GM20431 (cell line): ENCODE measurements around the gene CENPP.

Experiments
- in situ Hi-C: fragments of 300-500 bp; cut with MseI, MboI; formaldehyde crosslinking; loops from one replicate; pipeline ENCODE4 v1.15.0; 2020; ENCODE audit warnings: low sequenced_read_pairs; ENCODE audit not compliant: unreplicated experiment

CENPP gene

DNA sequence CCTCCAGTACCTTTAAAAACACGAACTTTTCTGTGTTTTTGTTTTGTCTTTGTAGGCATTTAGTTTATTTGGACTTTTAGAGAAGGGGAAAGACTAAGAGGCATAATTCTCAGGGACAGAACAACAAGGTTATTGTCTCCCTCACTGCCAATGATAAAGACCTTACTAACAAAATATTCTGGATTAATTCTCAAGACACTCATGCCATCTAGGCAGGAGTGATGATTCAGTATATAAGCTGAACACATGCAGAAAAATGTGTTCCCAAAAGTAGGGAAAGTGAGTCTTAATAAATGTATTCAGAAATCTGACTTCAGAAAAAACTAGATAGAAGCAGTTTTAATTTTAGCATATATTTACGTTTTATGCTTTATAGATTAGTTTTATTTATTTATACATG, 173.9 kb downstream of the CENPP start:
- in situ Hi-C loops = no loop called here

DNA sequence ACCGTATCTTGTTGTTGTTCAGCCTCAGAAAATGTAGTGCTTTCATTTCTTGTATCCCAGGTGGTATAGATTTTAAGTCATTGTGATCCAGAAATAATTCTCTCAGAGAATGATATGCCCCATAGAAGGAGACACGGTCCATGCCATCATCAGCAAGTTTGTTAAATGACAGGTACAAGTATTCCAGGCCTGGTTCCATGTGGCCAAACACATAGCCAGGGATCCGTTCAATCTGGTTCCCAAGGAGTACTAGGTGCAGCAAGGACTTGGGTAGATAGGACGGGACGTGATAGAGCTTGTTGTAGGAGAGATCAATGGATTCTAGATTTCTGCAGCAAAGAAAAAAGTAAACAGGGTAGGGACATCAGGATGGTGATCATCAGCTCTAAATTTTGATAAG, 175.0 kb downstream of the CENPP start:
- in situ Hi-C loops = no loop called here

DNA sequence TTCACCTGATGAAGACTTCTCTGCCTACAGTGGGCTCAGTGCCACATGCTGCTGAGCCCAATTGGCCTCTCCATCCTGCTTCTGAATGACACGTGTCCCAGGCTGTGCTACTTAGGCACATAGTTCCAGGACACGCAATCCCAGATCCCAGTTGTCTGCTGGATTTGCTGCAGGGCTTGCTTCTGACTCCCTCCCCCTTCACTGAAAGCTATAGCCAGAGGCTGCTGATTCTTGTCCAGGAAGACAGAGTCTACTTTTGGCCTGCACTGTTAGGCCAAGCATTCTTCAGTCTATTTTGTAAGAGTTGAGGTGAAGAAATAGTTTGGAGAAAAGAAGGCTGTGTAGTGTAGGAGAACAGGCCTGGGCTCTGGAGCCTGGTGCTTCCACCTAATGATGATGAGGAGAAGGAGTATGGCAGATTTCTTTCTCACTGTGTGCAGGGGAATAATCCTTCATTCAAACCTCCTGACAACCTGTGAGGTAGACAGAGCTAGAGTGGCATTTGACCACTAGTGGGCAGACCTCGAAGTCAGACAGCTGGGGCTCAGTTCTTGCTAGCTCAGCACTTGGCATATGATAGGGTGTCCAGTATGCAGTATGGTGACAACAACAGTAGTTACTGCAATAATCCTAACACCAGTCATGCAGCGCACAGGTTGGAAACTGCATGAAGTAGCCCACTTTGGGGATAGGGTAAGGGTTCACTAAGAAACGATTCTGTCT, 176.1 kb downstream of the CENPP start:
- in situ Hi-C loops = no loop called here

DNA sequence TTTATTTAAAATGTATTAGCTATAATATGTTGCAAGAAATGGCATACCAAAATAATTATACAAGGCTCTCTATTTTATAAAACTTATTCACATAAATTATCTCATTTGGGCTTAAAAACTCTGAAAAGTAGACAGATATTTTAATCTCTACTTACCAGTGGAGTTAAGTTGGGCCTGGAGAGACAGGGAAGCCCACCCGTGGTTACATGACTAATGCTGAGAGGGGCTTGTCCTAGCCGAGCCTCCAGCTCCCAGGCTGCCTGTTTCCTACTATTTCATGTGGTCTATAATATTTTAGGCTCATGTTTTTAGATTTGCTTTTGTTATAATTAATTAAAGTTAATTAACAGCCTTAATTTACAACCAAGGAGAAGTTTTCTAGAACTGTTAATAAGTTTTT, 177.4 kb downstream of the CENPP start:
- in situ Hi-C loops = no loop called here

DNA sequence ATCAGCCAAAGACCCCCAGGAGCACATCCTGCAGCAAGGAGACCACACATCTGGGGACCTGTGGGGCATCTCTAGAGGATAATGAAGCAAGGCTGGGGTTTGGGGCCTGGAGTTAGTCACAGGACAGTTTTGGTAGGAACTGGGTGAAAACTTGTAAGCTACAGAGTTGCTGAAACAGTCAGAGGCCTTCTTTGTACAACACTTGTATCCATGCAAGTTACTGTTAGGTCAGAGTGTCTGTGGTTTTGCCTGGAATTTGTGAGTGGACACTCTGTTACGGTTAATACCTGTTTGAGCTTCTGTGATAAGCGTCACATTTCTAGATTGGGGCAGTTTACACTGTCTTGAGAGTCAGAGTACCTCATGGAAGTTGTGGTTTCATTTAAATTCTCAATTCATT, 179.1 kb downstream of the CENPP start:
- in situ Hi-C loops = no loop called here

GRCh38 chr9:92506184-92506857, 180.6 kb downstream of the CENPP start:
- in situ Hi-C loops = no loop called here

- in situ Hi-C loops = no loop called here
These were observed 181.3 kb downstream of the CENPP start for GRCh38 chr9:92507005-92507404.

DNA sequence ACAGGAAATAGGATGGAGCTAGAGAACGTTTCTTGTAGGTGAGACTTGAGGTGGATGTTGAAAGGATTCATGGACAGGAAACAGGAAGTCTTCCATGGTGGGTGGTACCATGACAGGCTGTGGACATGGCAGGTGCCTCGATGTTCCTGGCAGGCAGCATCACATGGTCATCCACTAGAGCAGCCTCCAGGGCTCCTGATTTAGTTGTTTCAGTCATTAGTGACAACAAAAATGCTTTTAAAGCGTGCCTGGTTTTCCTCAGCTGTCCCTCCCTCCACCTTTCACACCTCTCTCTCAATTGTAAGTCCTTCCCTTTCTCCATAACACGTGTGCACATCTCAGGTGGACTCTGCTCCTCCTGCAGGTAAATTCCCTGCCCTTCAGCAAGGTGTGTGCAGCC, 181.7 kb downstream of the CENPP start:
- in situ Hi-C loops = no loop called here

DNA sequence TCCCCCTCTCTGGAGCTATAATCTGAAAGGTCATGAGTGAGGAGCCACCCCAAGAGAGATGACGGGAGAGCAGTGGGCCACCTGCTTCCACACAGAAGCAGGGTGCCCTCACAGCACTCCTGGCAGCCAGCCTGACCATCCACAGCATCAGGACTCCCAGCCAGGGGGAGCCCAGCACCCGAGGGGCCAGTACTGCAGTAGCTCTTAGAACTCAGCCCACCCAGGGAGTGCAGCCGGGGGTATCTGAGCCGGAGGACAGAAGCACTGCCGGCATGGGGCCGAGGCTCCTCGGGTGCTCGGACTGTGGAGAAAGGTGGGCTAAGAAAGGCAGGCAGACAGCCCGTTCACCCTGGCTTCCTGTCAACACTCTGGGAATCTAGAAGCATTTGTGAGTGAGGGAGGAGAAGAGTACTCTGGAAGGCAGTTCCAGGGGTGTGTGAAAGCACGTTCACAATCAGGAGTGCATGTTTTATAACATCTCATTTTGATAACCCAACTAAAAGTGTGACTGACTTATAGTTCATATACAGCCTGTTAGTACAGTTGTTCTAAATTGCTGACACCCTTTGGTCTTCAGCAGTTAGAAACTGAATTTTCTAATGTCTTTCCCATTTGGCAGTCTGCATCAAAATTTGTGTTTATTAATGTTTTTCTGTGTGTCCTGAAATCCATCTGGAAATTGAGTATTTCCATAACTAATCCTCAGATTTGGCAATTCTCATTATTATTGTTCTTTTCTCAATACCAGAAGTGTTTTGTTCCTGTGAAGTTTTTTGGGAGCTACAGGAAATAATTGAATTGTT, 182.5 kb downstream of the CENPP start:
- in situ Hi-C loops = no loop called here

GRCh38 chr9:92509050-92509449, 183.3 kb downstream of the CENPP start:
- in situ Hi-C loops = no loop called here

DNA sequence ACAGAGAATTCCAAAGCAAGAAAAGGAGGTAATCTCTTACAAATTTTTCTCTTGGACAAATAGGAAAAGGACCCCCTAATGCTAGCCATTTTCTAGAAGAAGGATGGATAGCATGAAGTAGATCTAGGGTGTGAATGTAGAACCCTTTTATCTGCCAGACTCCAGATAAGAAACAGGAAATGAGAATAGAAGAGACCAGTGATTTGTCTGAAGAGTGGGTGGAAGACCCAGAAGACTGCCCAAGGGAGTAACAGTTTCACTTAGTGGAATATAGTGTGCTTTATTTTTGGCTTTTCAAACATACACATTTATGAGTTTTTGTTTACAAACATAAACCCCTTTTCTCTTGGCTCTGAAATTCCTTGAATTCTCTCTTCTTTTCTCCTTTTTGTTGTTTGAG, 185.0 kb downstream of the CENPP start:
- in situ Hi-C loops = no loop called here

DNA sequence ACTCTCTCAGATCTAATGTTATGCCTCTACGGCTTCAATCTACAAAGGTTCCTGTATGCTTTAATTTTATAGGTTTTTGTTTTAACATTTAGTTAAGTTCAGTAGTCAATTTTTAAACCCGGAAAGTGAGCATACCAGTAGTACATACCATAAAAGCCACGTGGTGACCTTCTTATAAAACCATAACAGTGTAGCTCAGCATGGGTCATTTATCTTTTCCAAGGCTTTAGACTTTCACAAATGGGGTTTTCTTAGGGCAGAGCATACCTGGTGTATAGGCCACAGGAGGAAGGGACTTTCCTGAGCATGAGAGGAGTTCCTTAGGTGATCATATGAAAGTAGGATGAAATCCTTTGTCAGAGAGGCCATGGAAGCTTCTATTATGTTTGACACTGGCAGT, 186.9 kb downstream of the CENPP start:
- in situ Hi-C loops = no loop called here

DNA sequence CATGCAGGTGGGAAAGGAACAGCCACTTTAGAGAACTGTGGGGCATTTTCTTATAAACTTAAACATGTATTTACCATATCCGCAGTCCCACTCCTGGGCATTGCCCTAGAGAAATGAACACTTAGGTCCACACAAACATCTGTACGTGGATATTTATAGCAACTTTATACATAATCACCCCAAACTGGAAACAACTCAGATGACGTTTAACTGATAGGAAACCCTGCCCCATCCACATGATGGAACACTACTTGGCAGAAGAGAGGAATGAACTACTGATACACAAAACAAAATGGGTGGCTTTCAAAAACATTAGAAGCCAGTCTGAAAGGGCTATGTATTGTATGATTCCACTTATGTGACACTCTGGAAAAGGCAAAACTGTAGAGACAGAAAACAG, 187.6 kb downstream of the CENPP start:
- in situ Hi-C loops = no loop called here

GRCh38 chr9:92514635-92515034, 188.9 kb downstream of the CENPP start:
- in situ Hi-C loops = no loop called here

GRCh38 chr9:92516521-92516920, 190.8 kb downstream of the CENPP start:
- in situ Hi-C loops = no loop called here

DNA sequence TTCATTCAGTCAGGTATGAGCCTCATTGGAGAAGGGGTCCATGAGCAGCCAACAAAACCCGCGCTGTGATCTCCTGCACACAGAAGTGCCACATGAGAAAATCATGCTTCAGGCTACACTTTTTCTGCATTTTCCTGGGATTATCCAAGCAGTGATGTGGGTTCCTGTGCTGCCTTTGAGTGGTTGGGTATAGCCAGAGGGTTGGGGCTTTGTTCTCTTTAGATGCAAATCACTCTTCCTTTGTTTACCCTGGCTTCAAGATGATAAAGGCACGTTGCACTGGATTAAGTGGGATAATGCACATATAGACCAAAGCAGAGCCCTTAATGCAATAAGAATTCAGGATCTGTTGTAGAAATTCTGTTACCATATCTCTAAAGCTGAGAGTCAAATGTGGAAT, 191.3 kb downstream of the CENPP start:
- in situ Hi-C loops = no loop called here

GRCh38 chr9:92518199-92518598, 192.4 kb downstream of the CENPP start:
- in situ Hi-C loops = no loop called here

- in situ Hi-C loops = no loop called here
These were observed 195.1 kb downstream of the CENPP start for GRCh38 chr9:92520837-92521236.

DNA sequence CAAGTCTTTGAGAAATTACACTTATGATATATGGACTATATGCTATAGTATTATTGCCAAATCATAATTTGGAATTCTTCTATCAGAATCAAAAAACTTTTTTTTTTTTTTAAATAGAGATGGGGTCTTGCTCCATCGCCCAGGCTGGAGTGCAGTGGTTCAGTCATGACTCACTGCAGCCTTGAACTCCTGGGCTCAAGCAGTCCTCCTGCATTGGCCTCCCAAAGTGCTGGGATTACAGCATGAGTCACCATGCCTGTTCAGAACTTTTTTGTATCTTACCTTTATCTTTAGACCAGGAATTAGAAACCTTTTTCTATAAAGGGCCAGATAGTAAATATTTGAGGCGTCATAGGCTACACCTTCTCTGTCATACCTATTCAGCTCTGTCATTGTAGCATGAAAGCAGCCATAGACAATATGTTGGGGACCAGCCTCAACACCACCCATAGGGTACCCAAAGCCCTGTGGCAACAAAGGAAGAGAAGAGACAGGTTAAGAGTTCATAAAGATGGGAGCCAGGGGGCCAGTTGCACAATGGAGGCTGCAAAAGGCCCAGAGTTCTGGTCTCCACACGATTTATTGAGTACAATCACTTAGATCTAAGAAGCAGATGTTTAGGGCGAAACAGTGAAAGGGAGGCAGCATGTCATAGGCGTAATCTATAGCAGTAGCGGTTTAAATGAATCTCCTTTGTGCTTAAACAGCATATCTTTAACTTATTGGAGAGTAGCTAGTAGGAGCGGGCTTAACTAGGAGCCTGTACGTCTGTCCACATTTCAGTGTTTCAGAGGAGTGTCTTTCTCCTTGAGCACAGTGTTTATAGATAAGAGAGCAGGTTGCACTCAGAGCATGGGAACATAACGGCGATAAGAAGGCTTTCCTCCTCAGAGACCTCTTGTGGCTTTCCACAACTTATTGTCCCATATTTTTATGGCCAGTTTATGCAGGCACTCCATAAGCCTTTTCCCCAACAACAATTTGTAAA, 197.5 kb downstream of the CENPP start:
- in situ Hi-C loops = no loop called here

DNA sequence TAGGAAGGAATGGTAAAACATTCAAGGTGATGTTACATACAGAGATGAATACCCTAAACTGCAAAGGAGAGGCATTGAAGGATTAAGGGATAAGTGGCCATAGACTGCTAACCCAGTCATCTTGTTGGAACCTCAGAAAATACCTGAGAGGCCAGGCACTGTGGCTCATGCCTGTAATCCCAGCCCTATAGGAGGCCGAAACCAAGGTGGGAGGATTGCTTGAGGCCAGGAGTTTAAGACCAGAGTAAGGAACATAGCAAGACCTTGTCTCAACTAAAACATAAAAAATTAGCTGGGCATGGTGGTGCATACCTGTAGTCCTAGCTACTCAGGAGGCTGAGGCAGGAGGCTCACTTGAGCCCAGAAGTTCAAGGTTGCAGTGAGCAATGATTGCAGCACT, 199.1 kb downstream of the CENPP start:
- in situ Hi-C loops = no loop called here
